Measurements from ENCODE around the gene UBAC2.

DNA sequence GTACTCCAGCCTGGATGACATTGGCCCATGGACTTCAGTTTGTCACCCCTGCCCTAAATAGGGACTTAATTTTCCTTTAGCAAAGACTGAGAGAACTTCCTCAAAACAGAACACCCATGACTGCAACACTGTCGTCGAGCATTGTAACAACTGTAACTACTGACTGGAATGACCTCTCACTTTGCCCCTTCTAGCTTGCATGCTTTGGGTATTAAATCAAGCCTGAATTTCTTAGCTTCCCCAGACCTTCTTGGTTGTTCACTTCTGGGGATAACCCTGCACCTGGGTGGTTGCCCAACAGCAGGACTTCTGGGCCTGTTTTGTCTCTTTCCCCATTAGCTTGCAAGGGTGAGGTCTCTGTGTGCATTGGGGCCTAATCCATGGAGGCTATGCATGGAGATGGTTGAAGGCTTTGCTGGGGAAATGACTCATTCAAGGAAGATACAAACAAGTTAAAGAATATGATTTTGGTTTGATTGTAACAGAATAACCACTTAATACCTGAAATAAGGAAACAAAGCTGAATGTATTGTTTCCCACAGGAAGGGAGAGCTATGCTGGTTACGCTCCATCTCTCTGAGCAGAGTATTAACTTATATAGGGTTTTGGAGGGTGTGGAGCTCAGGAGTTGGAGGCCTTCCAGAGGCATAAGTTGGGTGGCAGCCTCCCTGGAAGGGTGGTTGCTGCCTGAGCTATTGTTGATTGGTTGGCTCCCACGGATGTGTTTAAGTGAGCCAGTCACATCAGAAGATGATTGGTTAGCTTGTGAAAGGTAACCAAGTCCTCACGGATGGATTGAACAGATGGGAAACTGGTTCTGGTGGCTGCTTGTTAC, 34.7 kb upstream of the UBAC2 start:
- TF ChIP-seq ZFP3 (CRISPR knock-in tag; IDR thresholded peaks at IDR 0.05): no peak
- TF ChIP-seq ZNF565 (CRISPR knock-in tag; conservative IDR thresholded peaks at IDR 0.05; ENCODE audit: low read depth): no peak
